Breast epithelium (tissue), 3 donors: ENCODE data around the gene NAPSA.

Experiments
- CTCF ChIP-seq, 3 donors: fragments of 450-650 bp; IDR thresholded peaks; one replicate each; pipeline ENCODE4 v1.5.1; 2016 to 2017; ENCODE audit warnings: antibody characterized with exemption in 3 of 3, mild to moderate bottlenecking in 3 of 3, moderate library complexity in 3 of 3
- POLR2A ChIP-seq: fragments of 450-650 bp; IDR thresholded peaks from one replicate; pipeline ENCODE4 v1.6.1; 2016; ENCODE audit warnings: antibody characterized with exemption, mild to moderate bottlenecking, moderate library complexity

DNA sequence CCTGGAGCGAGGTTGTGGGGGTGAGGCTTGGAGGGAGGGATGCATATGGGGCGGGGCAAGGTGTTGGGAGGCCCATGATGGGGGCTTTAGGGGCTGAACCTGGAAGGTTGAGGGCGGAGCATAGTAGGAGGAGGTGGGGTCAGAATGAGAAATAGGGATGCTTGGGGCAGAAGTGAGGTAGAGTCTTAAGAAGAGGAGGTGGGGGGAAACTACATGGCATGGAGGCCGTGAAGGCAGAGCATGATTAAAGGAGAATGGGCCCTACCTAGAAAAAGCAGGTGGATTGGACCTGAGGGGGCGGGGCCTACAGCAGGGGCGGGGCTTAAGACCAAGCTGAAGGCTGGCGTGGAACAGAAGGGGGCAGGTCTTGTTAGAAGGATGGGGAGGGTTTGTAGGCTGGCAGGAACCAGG is 11.6 kb upstream of the NAPSA start:
- no peak for TF ChIP-seq POLR2A
- TF ChIP-seq CTCF (IDR thresholded peaks at IDR 0.05), result no peak
